CD14-positive monocyte (primary cell): ENCODE measurements around the gene LYPD4. TPM values are rescaled to one million over a fixed set of nuclear protein-coding genes. Genes with fewer than 3 reads are reported as not detected.

ENCODE experiments used
- DNase-seq, 3 donors: peaks; one replicate each; pipeline ENCODE4 v3.0.0-alpha.2; 2011 to 2022
- H2AFZ ChIP-seq: 2 replicates; pipeline ENCODE4 v1.6.0; 2012; ENCODE audit warnings: mild to moderate bottlenecking, low read depth, low read length, inconsistent platforms; ENCODE audit not compliant: insufficient read depth, poor library complexity, severe bottlenecking
- H3K27ac ChIP-seq, 2 donors: 1 replicate in 1 of 2; 2 replicates in 1 of 2; pipeline ENCODE4 v1.5.1; 2012 to 2013; ENCODE audit warnings: low read length in 2 of 2, control low read depth in 1 of 2, inconsistent platforms in 1 of 2, low read depth in 1 of 2, mild to moderate bottlenecking in 1 of 2
- H3K27me3 ChIP-seq, 2 donors: one replicate each; pipeline versions ENCODE4 v1.6.0 to v1.6.1; 2011 to 2013; ENCODE audit warnings: low read length in 2 of 2; ENCODE audit not compliant: control insufficient read depth in 2 of 2, insufficient read depth in 2 of 2
- H3K36me3 ChIP-seq, 2 donors: replicated peaks in 1 of 2; 1 replicate in 1 of 2; 2 replicates in 1 of 2; pipeline versions ENCODE4 v1.5.1 to v1.6.1; 2012 to 2013; ENCODE audit warnings: low read length in 2 of 2, control low read depth in 1 of 2, inconsistent platforms in 1 of 2, mild to moderate bottlenecking in 1 of 2; ENCODE audit not compliant: insufficient read depth in 2 of 2, control insufficient read depth in 1 of 2
- H3K4me1 ChIP-seq, 2 donors: 1 replicate in 1 of 2; 2 replicates in 1 of 2; pipeline versions ENCODE4 v1.5.1 to v1.6.1; 2012 to 2013; ENCODE audit warnings: low read length in 2 of 2, control low read depth in 1 of 2, inconsistent platforms in 1 of 2, mild to moderate bottlenecking in 1 of 2, moderate library complexity in 1 of 2; ENCODE audit not compliant: insufficient read depth in 2 of 2, control insufficient read depth in 1 of 2
- H3K4me2 ChIP-seq: replicated peaks from 2 replicates; pipeline ENCODE3; 2012; ENCODE audit warnings: low read length, moderate library complexity, mild to moderate bottlenecking; ENCODE audit not compliant: poor library complexity, severe bottlenecking; ENCODE audit errors: extremely low read depth
- H3K4me3 ChIP-seq, 3 experiments: fragments of 200-600 bp in 1 of 3; sonication (generic) in 1 of 3; replicated peaks in 1 of 3; 1 replicate in 2 of 3; 2 replicates in 1 of 3; pipeline ENCODE4 v1.5.1; 2011 to 2013; ENCODE audit warnings: low read length in 3 of 3, mild to moderate bottlenecking in 3 of 3, control low read depth in 2 of 3, low read depth in 2 of 3, inconsistent platforms in 1 of 3, moderate library complexity in 1 of 3
- H3K79me2 ChIP-seq: 2 replicates; pipeline ENCODE4 v1.6.0; 2012; ENCODE audit warnings: mild to moderate bottlenecking, control low read depth, inconsistent platforms, low read length, moderate library complexity; ENCODE audit not compliant: insufficient read depth
- H3K9ac ChIP-seq: 2 replicates; pipeline ENCODE4 v1.6.0; 2017; ENCODE audit warnings: low read length, mild to moderate bottlenecking; ENCODE audit not compliant: insufficient read depth, poor library complexity, severe bottlenecking
- H3K9me3 ChIP-seq, 2 donors: replicated peaks in 1 of 2; 1 replicate in 1 of 2; 2 replicates in 1 of 2; pipeline versions ENCODE4 v1.5.1 to v1.6.1; 2012 to 2013; ENCODE audit warnings: low read length in 2 of 2, control low read depth in 1 of 2; ENCODE audit not compliant: control insufficient read depth in 1 of 2, insufficient read depth in 1 of 2
- H4K20me1 ChIP-seq: 2 replicates; pipeline ENCODE4 v1.6.0; 2012; ENCODE audit warnings: mild to moderate bottlenecking, low read length, control low read depth, moderate library complexity; ENCODE audit not compliant: insufficient read depth
- H3K27ac Mint-ChIP-seq, 7 donors: one replicate each; pipeline ENCODE4 v1.8.0; 2020; ENCODE audit warnings: mild to moderate bottlenecking in 7 of 7, mixed read lengths in 7 of 7, moderate library complexity in 6 of 7, inconsistent platforms in 2 of 7
- H3K27me3 Mint-ChIP-seq, 3 donors: one replicate each; pipeline ENCODE4 v1.8.0; 2021 to 2022; ENCODE audit warnings: low read depth in 3 of 3, mild to moderate bottlenecking in 3 of 3, mixed read lengths in 3 of 3, moderate library complexity in 3 of 3, inconsistent platforms in 1 of 3
- H3K36me3 Mint-ChIP-seq, 2 donors: one replicate each; pipeline ENCODE4 v1.8.0; 2020; ENCODE audit warnings: mixed read lengths in 2 of 2, inconsistent platforms in 1 of 2, mild to moderate bottlenecking in 1 of 2
- H3K4me1 Mint-ChIP-seq: one replicate; pipeline ENCODE4 v1.8.0; 2020; ENCODE audit warnings: mild to moderate bottlenecking, mixed read lengths
- H3K4me3 Mint-ChIP-seq, 2 donors: one replicate each; pipeline ENCODE4 v1.8.0; 2020; ENCODE audit warnings: mild to moderate bottlenecking in 2 of 2, mixed read lengths in 2 of 2, moderate library complexity in 1 of 2
- H3K9me3 Mint-ChIP-seq, 7 donors: one replicate each; pipeline ENCODE4 v1.8.0; 2020 to 2022; ENCODE audit warnings: mixed read lengths in 7 of 7, mild to moderate bottlenecking in 6 of 7, moderate library complexity in 6 of 7, inconsistent platforms in 2 of 7
- CTCF ChIP-seq: fragments of 200-600 bp; IDR thresholded peaks from one replicate; pipeline ENCODE4 v1.8.0; 2022; ENCODE audit warnings: antibody characterized with exemption, mild to moderate bottlenecking
- WGBS: methylation state at CpG from one replicate; pipeline ENCODE4 v1.1.5; 2013; ENCODE audit warnings: missing lambda C conversion rate; ENCODE audit not compliant: insufficient coverage; 5-methylcytosine and 5-hydroxymethylcytosine counted together
- intact Hi-C, 2 donors: fragments of 100-400 bp; cut with micrococcal nuclease; formaldehyde crosslinking; loops; one replicate each; pipeline versions ENCODE4 v1.15.0 to v1.15.1; 2023
- polyA plus RNA-seq, 3 donors: library from polyadenylated mRNA; depleted of rRNA in 1 of 3; unstranded in 2 of 3; stranded (reverse) in 1 of 3; fragments of 300-500 nt in 2 of 3; fragments of >200 nt in 1 of 3; fragmentation: Illumina TruSeq in 2 of 3; gene quantifications; 1 replicate in 2 of 3; 2 replicates in 1 of 3; pipeline ENCODE4 v1.2.3, GENCODE V29; 2012 to 2021

The LYPD4 gene
- polyA plus RNA-seq, 3 donors, result not detected

DNA sequence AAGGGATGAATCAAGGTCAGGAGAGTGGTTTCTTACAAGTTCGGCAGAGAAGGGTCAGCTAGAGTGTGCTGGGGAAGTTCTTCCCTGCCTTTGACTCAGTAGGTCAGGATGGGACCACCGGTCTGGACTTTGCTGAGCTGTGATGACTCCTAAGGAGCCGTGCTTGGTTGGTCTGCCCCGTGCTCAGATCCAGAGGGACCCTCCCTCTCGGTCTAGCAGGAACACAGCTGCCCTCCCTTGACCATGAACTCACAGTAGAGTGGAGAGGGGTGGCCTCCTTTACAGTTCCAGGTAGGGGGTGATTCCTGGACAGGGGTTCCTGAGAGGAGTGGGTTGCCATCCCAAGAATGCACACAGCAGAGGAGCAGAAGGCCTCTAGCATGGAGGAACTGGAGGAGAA lies 19.9 kb upstream of the LYPD4 start:
- no peak overlapping the region for H2AFZ ChIP-seq
- WGBS, result 100% methylated on average over 4 of the region's 5 CpGs
- H3K9ac ChIP-seq, result no peak overlapping the region
- H3K9me3 Mint-ChIP-seq, result no peaks in the 10 kb centered on the region
- H3K9me3 ChIP-seq, result no peaks in the 10 kb centered on the region
- peaks cover 57% of the 10 kb centered on the region for H3K4me1 Mint-ChIP-seq
- intact Hi-C loops, result loop anchor here (5.0 kb wide), 1 partner anchor 93 kb away; the partner anchor contains the start of gene RABAC1 (in 2 of the 2)
- H3K27ac ChIP-seq, result peak overlapping the region in 1 of 2 donors; percentile 34
- peaks cover 59 to 79% of the 10 kb centered on the region in 2 donors for H3K36me3 ChIP-seq
- H3K27ac Mint-ChIP-seq, result peak overlapping the region in 3 of 7 donors; percentile 30 to 63 (median 31)
- no peaks in the 10 kb centered on the region for H3K27me3 ChIP-seq
- peaks cover 38 to 39% of the 10 kb centered on the region in 2 donors for H3K4me1 ChIP-seq
- no peak overlapping the region for H3K4me2 ChIP-seq
- H4K20me1 ChIP-seq, result peaks cover 87% of the 10 kb centered on the region
- H3K79me2 ChIP-seq, result peaks cover 90% of the 10 kb centered on the region
- no peak for TF ChIP-seq CTCF
- H3K4me3 ChIP-seq, result no peak overlapping the region
- no peak overlapping the region for H3K4me3 Mint-ChIP-seq
- no peak for DNase-seq
- no peaks in the 10 kb centered on the region for H3K27me3 Mint-ChIP-seq
- H3K36me3 Mint-ChIP-seq, result peaks cover 51 to 75% of the 10 kb centered on the region in 2 donors

- Histone ChIP-seq H3K79me2 (peaks cover 84% of the 10 kb centered on the region), H3K9me3 (no peaks in the 10 kb centered on the region), H4K20me1 (peaks cover 77% of the 10 kb centered on the region), H3K4me1 (peaks cover 39 to 43% of the 10 kb centered on the region in 2 donors), H3K4me2 (peak overlapping the region; percentile 33), H2AFZ (no peak overlapping the region), H3K27me3 (no peaks in the 10 kb centered on the region), H3K9ac (peak overlapping the region; percentile 36), H3K36me3 (peaks cover 49 to 68% of the 10 kb centered on the region in 2 donors), H3K27ac (peak overlapping the region in 1 of 2 donors; percentile 90), H3K4me3 (peak overlapping the region in 1 of 3 experiments; percentile 19)
- Mint-ChIP-seq H3K27ac (peak overlapping the region in 5 of 7 donors; percentile 25 to 68 (median 52)), H3K4me3 (peak overlapping the region; percentile 34 to 42), H3K27me3 (no peaks in the 10 kb centered on the region), H3K9me3 (no peaks in the 10 kb centered on the region), H3K4me1 (peaks cover 58% of the 10 kb centered on the region), H3K36me3 (peaks cover 44 to 65% of the 10 kb centered on the region in 2 donors)
- DNase-seq, result no peak
- TF ChIP-seq CTCF, result no peak
- intact Hi-C loops, result loop anchor here (5.0 kb wide), 1 partner anchor 94 kb away; the partner anchor contains the start of gene RABAC1 (in 2 of the 2)
- WGBS, result 61% methylated on average over 9 of the region's 11 CpGs
Measured at GRCh38 chr19:41863209-41863931, 18.9 kb upstream of the LYPD4 start.
